ENCODE measurements around the gene MYLIP.
"Not testable (repeated sequence)": the region's sequence is repeated elsewhere in the genome, so short reads cannot be mapped to it uniquely, and the experiment has no call there.

The MYLIP gene

DNA sequence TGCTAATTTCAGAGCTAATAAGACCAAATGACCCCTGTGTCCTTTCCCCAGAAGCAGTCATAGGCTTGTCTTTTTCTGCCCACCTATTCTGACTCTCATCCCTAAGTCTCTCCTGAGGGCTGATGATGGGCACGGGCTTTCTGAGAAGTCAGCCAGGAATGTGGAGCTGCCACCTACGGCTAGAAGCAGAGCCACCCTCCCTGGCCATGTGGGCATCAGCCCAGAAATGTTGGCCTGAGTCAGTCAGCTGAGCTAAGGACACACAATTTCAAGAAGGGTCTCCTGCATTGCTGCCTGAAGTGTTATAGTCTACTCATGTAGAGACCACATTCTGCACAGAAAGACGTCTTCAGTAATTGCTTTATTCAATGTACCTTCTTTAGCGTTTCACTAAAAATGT is 17.1 kb downstream of the MYLIP start:
- DNase-seq: no peak

DNA sequence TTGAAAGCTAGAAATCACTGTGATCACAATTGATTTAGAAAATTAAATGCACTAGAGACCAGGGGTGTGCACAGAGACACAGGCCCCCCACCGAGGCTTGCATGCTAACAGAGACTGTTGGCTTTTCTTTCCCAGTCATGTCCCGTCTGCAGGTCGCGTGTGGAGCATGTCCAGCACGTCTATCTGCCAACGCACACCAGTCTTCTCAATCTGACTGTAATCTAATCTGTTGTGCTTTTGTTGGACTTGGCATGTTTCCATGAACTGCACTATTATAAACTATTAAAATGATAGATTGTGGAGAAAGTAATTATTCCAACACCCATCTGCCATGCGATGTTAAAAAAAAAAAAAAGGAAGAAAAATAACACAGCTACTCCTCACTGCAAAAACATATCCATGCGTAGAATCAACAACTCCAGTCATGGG is 17.7 kb downstream of the MYLIP start:
- peak; percentile 86 for DNase-seq

DNA sequence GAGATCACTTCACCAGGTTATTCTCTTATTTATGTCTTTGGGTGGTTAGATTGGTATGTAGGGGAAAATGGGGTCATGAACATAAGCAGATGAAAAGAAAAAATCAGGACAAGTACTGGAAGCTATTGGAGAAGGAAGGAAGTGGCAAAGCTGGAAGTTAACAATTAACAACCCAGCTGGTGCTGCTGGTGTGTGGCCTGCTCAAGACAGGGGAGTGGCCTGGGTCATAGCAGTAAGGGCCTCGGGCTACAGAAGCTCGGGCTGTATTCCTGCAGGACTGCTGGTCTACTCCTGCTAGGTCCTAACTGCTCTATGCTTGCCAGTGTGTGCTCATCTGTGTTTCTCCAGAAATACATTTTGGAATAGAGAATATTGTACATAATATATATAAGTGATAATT is 19.6 kb downstream of the MYLIP start:
- no peak for DNase-seq

DNA sequence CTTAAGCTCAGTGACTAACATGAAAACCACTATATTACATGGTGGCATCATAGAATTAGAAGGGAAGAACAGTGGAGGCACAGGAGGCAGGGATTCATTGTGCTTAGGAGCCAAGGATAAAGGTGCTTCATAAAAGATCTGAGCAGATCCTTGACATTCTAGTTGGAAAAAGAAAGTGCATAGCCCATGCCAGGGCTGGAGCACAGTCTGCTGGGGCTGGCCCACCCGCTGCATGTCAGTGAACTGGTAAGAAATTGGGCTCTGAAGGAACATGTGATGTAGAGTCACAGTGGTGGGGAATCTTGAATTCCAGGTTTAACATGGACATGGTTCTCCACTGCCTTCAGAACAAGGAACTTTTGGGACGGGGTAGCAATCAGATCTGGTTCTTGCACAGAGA is 20.4 kb downstream of the MYLIP start:
- DNase-seq: no peak

DNA sequence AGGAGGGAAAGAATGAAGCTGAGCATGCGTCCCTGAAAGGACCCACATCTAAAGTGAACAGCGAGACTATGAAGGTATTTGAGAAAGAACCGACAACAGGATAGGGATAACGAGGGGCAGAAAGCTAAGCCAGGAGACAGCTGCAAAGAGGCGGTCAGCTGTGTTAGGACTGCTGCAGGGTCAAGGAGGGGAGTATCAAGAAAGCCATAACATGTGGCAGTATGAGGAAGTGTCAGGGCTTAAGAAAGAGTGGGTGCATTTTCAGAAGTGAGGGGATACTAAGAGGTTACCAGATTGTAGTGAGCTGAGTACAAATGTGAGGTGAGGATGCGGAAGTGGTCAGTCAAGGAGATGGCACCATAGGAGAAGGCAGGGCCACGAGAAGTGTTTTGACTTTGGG is 21.2 kb downstream of the MYLIP start:
- no peak for DNase-seq

DNA sequence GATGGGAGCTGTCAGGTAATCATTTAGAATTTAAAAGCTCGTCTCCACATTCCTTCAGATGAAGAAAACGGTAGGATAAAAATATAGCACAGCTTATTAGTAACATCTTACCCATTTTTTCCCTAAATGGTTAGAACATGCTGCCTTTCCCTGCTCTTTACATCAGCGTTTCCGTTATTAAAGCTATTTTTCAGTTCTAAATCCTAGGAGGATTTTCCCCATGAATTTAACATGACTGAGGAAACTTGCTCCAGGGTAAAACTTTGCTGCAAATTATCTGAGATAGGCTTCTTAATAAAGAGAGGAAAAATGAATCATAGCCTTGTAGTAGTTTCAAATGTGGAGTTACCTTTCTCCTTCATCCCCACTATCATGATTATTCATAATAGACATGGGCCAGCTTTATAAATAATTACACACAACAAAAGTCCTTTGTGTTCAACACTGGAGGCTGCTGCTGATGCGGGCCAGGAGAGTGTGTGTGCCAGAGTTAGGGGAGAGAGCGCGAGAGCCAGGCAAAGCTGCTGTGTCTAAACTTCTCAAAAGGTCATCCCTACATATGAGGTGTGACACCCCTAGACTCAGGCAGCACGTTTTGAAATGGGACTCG is 24.4 kb downstream of the MYLIP start:
- DNase-seq: no peak

DNA sequence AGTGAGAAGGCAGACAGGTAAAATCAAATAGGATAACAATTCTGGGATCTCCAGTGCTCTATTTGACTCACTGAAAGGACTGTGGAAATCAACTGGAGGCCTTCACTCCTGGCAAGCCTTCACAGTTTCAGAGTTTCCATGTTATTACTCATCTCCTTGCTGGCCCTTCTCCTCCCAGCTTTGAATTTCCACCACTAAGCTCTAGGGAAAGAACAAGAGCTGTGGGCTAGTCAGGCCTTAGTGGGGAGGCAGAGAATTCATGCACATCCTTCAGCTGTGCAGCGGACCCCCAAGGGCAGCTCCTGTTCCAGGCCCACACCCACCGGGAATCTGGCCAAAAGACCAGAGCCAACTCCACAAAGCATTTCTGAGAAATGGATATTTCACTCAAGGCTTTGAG is 26.0 kb downstream of the MYLIP start:
- no peak for DNase-seq

DNA sequence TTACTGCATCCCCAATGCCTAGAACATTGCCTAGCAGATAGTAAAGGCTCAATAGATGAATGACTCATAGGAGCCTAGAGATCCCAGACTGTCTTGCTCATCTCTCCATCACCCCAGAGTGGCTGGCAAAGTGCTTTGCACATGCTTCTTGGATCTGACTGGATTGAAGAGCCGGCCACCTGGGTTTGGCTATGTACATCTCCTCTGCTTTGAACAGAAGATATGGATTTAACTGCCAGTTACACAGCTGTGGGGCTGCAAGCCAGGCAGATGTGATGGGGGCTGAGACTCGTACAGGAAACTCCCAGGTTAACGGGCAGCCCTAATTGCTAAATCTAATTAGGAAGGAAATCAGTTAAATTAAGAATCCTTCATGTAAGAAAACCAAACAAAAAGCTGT is 28.6 kb downstream of the MYLIP start:
- DNase-seq: no peak

DNA sequence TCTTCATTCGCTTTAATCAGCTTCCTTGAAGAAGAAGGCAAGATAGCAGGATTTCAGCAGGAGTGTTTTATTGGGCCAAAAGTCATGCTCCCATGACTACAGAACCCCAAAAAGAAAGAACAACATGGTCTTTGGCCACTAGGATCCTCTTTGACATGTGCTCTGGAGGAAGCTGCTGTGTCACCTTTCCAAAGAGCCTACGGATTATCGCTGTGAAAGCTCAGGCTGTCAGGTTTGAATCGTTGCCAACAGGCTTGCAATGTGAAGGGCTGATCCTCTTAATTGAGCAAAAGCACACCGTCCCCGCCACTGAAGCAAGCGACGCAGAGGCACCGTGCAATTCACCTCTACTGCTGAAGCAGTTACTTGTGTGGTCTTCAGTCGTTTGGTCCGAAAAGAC is 29.0 kb downstream of the MYLIP start:
- no peak for DNase-seq

DNA sequence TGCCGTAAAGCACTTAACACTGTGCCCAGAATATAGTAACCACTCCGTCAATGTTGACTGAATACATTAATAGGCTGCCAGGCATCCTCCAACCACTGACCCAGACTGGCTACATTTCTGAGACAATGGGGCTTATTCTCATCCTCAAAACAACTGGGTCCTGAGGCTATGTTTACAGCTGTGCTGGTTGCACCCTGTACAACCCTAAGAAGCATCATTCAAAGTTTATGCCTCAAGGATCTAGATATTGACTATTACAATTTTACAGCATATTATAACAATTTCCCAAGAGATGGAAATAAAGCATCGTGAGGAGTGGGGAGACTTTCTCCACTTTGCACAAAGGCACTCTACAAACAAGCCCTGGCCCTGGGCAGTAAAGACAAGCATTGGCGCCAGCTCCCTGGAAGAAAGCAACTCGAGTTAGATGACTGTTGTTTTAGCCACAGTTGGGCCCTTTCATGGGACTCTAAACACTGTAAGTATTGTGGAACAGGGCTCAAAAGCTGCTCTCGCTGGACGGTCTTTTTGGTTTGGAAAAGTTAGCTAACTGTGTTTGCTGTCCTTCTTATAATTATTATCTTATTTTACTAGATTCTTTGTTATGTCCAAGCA is 30.2 kb downstream of the MYLIP start:
- DNase-seq: no peak

DNA sequence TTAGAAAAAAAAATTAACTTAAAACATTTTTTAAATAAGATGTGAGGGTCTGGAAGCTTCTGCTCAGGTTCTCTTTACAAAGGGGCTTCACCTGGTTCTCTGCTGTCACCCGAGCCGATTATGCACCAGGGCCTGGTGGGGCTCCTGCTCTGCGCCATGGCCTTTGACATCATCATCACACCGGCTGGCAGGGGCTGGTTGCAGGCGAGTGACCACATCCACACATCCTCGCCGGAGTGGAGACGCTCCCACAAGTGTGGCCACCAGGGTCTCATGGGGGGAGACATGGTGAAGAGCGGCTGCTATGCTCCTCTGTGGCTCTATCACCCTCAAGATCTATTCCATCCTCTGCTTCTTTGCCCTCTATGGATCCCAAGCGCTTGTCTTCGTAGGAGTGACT is 31.9 kb downstream of the MYLIP start:
- no peak for DNase-seq

DNA sequence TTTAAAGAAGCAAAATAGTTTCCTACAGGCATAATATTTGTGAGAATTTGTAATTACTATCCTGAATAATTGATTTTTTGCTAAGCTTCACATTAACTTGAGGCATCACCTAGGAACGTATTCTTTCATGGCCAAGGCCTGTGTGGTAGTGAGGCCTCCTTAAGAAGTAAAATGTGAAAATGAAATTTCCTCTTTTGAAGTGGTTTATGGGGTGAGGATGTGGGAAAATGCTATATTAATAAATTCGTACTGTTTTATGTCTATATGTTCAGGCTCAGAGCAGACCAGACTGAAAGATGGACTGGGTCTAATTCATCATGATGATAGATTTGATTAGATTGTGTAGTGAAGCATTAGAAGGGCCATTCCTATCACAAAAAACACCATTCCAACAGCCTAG is 33.1 kb downstream of the MYLIP start:
- DNase-seq: no peak

DNA sequence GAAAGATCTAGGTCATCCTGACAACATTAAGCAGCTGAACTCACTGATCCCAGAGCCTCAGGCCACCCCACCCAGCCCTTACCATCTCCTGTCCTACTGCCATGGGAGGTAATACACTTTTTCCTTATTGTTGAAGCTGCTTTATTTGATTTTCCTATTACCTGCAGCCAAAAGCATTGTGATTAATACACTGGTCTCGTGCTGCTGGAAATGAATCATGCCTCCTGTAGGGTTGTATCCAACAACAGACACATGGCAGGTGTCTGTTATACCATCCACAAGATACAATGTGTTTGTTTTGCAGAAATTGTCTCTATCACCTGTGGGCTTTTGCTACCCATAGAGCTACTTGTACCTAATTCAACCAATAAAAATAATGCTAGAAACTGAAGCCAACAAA is 34.2 kb downstream of the MYLIP start:
- no peak for DNase-seq

DNA sequence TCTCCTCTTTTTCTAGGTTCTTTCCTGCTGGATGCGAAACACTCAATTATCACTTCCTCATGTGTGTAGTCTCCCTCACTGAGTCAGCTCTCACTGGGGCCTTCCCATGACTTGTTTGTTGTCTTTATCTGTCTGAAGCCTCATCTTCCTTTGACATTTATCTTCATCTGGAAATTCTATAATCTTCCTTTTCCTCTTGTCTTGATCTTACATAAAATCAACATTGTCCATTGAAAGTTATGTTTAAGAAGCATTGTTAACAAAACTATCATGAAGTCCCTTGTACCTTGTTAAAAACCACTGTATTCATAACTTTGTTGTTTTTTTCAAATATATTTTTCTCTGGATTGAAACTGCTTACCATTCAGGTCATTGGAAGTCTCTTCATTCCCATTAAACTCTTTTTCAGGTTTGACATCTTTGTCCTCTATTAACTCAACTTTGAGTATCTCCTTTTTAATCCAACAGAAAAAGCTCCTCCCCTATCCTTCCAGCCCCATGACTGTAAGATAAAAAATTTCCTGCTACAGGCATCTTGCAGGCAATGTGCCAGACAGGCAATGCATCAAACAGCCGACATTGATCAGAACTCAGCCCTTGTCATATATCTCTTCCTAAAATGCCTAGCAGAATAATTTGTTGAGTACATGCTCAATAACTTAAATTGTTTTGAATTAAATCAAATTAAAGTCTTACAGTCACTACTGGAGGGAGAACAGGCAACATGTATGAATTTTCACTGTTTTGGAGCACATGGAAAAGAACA is 34.8 kb downstream of the MYLIP start:
- DNase-seq: no peak

DNA sequence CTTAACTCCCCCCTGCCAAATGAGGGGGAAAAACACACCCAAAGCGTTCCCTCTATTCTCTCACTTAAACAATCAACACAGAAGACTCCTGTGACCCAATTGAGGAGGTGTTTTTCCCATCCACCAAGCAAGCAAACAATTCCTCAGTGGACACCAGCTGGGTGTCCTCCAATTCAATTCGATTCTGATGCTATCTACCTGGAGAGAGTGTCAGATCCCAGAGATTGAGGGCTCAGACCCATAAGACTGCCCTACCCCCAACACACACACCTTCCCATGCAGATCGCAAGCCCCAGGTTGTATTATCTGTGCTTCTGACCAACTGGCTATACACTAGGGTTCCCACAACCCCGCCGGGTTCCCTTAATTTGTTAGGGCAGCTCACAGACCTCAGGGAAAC is 36.8 kb downstream of the MYLIP start:
- DNase-seq: no peak

DNA sequence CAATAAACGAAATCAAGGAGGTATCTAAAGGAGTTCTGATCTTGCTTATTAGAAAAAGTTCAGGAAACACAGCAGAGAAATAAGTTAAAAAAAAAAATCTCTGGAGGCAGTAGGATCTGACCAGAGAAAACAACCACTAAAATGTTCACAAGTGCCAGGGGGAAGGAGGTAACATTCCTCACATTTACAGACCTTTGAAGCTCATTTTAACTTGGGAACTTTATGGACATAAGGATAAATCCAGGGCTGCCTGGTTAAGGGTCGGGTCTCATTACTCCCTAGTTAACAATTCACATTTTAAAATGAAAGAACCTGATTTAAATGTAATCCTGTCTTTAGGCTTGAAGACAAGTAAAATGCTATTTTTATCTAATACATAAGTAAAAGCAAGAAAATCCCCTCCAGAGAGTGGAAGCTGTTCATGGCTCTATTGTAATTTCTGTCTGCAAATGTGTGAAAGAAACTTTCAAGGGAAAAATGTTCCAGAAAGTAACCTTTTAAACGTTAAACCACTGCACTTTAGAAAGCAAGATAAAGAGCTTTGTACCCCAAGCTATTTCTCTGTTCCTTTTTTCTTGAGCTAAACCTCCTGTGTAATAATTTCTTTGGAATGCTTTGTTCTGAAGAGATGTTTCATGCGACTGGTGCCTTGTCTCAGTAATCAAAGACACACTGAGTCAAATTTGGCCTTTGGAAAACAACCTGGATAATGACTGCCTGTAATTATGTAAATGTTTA is 38.2 kb downstream of the MYLIP start:
- no peak for DNase-seq

DNA sequence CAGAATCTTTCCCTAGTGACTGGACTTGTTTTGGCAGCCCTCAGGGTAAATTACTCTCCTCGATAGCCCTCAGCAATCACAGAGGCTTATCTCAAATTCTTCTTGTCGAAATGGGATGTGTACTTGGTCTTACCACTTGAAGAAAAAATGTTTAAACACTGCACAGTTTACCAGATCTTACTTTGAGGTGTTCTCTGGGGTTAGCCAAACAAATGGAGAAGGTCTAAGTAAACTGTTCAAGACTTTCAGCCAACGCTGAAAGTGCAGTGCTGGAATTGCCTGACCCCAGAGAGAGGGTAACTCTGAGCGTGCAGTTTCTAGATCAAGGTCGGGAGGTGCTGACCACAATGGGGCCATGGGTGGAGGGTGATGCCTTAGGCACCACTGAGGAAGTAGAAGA is 39.2 kb downstream of the MYLIP start:
- DNase-seq: no peak

DNA sequence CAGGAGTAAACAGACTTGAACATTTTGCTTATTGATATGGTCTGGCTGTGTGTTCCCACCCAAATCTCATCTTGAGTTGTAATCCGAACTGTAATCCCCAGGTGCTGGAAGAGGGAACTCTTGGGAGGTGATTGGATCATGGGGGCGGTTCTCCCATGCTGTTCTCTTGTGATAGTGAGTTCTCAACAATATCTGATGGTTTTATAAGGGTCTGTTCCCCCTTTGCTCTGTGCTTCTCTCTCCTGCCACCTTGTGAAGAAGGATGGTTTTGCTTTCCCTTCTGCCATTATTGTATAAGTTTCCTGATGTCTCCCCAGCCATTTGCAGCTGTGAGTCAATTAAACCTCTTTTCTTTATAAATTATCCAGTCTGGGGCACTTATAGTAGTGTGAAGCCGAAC is 40.0 kb downstream of the MYLIP start:
- peak; percentile 9 for DNase-seq

DNA sequence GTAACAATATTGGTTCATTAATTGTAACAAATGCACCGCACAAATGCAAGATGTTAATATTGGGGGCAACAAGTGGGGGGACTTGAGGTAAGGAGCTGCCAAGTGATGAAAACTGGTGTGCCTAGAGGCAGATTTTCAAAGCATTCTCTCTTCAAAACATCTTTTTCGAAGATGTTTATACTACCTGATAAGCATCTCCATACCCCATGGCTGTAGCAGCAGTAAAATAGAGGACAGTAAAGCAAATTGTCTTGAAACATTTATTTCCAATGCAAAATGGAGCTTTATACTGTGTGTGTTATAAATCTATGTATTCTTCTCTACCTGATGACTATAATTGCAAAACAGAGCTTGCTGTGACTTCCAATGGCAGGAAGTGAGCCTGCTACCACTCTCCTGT is 42.5 kb downstream of the MYLIP start:
- no peak for DNase-seq

DNA sequence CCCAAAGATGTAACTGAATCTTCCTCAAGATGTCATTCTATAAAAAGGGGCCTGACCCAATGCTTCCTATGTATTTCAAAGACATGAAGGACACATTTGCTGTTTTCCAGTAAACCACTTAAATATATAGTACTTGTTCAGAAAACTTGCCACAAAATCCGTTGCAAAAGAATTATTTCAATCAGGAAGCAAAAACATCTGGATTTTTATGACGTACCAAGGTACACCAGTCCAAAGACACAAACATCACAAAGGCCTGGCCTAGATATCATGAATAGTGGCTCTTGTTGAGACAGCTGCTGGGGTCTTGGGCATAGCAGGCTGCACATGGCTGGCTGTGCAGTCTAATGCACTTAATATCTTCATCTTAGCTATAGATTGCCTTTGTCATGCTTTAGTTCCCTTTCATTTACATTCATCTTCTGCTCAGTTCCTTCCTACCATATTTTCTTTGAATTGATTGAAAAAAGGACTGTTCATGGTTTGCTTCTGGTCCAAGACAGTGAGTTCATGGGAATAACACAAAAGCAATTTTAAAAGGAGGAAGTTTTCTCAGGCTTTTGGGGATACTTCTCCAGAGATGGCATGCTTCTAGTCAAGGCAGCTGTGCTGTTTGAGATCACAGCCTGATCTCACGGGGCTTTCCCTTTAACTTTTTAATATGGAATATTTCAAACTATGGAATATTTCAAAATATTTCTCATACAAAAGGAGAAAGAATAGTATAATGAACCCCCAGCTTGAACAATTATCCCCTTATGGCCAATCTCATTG is 44.5 kb downstream of the MYLIP start:
- DNase-seq: no peak

DNA sequence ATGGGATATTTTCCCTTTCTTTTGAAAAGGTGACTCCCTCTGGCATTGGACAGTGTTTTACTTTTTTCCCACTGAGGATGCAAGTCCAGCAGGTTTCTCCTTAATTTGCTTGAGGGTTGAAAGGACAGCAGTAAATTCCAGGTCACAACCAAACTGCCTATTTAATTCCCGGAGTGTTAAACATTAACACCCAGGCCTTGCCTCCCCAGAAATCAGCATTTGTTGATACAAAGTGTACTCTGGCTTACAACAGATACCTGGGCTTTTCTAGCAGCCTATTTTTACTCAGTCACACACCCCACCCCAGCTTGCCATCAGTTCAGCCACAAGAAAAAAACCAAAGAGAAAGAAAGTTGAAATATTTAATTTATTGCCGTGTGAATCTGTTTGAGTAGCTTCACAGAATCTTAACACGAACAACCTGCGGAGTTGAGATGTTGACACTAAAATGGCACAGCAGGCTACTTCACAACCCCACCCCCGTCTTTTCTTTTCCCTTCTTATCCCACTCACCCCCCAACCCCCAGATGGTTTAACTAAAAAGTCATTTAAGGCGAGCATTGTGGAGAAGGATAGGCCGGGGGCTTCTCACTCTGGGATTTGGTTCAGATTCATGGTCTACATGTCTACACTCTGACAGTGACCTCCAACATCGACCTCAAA is 45.7 kb downstream of the MYLIP start:
- no peak for DNase-seq

DNA sequence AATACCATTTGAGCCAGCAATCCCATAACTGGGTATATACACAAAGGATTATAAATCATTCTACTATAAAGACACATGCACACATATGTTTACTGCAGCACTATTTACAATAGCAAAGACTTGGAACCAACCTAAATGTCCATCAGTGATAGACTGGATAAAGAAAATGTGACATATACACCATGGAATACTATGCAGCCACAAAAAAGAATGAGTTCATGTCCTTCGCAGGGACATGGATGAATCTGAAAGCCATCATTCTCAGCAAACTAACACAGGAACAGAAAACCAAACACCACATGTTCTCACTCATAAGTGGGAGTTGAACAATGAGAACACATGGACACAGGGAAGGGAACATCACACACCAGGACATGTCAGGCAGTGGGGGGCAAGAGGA is 47.7 kb downstream of the MYLIP start:
- DNase-seq: not testable (repeated sequence)

All from NCI-H446 treated with DMSO at 0.1 percent for 48 hours (cell line).